Measurements from ENCODE around the gene ZCCHC24.
A peak's percentile ranks its signal among the peaks of the same experiment; 100 is the strongest.

Gene ZCCHC24

DNA sequence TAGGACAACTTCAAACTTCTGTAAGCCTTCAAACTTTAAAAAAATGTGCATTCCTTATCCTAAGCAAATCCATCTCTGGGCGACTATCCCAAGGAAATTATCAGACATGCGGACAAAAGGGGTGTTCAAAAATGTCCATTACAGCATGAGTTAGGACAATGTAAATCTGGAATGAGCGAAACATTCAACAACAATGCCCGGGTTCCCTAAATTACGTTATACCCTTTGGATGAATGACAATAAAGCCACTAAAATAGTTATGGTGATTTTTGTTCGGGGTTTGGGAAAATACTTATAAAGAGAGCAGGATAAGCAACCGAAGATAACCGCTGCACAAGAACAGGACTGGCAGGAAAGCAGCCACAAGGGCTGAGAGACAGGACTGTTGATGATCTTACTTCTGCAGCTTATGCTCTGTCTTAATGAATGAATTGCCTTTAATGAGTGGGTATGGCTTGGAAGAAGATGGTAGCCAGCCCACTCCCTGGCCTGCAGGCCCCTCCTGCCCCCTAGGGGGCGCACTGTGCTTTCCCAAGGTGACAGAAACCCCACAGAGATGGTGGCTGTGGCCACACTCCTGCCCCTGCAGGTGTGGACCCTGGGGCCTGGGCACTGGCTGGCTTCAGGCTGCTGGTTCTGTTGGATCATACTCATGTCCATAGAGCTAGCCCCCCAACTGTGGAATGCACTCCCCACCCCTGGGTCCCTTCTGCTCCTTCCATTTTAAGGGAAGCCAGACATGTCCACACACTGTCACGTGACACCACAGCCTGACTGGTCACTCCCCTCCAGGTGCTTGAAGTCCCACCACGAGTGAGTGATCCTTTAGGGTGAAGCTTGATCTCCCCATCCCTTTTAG, 45.0 kb downstream of the ZCCHC24 start:
- peak in 1 of 2 donors; percentile 29 for DNase-seq (ENCODE audit: low read depth in 1 of 2, low spot score in 1 of 2)

DNA sequence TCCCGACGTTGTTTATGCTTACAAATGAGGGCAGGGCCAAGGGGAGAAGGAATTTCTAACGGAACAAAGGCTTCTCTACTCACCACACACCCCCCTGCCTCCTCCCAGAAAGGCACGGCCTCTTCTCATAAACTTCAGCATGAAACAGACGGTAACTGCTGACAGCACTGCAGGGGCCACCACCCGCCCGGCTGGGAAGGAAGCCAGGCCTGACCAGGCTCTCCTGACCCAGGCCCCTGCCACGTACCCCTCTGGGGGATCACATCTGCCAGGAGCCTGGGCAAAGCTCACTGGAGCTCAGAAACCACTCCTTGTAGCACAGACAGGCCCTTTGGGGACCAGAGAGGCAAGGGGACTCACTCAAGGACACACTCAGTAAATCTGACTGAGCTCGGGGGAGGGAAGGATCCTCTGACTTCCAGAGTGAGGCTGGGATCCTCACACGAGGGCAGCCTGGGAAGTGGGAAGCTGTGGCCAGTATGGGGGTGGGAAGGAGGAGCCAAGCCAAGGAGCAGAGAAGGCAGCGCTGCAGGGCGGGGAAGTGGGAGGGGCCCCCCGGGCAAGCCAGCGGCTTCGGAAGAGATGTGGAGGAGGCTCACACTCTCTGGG, 46.1 kb downstream of the ZCCHC24 start:
- DNase-seq (ENCODE audit: low read depth in 1 of 2, low spot score in 1 of 2), result no peak

DNA sequence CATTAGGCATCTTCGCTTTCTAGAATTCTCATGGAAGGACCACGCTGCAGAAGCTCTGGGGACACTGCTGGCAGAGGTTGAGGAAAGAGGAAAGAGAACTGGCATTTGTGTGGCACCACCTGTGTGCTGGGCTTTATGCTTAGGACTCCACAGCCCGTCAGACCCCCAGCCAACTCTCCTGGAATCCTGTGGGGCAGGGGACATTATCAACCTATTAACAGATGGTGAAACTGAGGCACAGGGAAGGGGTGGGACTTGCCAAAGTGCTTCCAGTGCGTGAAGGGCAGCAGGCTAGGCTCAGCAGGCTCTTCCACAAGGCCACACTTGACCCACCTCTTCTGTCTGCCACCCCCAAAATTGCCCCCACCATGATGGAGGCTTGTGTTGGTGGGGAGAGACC, 46.8 kb downstream of the ZCCHC24 start:
- DNase-seq (ENCODE audit: low read depth in 1 of 2, low spot score in 1 of 2), result no peak

DNA sequence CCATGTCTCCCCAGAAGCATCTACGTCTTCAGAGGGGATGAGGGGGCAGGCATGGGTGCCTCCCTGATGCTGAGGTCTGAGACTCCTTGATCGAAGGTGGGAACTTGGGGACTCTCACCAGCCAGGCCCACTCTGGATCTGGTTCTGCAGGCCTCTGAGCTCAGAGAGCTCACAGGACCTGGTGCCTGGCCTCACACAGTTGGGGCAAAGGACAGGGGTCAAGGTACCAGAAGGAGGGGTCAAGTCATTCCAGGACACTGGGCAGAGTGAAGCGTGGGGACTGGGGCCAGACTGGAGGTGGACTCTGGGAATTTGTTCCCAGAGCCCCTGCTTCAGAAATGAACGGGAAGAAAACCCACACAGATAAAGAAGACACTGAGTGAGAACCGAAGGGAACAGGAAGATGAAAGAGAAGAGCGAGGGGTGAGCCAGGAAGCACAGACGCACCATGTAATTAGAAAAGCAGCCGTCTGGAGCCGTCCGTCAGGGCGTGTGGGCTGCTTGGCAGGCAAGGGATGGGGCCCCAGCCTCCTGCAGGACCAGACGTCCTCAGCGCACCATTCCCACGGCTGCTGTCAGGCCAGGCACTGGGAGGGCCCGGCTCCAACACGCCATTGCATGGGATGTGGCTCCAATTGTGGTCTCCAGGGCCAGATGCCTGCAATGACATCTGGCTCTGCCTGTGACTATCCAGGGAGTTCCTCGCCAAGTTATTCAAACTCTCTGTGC, 47.7 kb downstream of the ZCCHC24 start:
- no peak for DNase-seq (ENCODE audit: low read depth in 1 of 2, low spot score in 1 of 2)

DNA sequence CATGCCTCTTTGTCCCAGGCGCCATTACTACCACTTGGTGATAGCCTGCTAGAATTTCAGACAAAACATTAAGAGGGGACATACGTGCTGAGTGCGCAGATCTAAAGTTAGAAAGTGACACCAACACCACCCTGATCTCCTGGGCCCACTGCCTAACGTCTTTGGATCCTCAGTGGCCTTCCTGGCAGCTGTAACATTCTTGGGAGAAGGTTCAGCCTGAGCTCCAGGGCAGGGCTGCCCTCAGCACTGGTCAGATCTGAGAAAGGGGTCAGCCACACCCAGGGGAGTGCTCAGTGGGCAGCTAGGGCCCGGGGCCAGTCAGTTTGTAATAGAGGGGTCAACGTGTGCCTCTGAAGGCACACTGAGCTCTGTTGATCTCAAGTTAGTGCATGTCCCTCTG, 48.4 kb downstream of the ZCCHC24 start:
- no peak for DNase-seq (ENCODE audit: low read depth in 1 of 2, low spot score in 1 of 2)

DNA sequence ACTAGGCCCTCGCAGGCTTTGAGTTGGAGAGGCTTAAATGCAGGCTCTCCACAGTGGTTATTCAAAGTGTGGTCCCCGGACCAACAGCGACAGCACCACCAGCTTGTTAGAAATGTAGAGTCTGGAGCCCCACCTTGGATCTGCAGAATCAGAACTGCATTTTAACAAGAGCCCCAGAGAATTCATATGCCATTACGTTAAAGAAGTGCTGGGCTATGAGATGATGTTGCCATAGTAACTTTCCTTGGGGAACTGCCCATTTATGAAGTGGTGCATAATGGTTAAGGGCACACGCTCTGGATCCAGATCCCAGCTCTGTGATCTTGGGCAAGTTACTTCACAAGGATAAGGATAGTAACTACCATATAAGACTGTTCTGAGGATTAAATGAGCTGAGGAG, 48.9 kb downstream of the ZCCHC24 start:
- DNase-seq (ENCODE audit: low read depth in 1 of 2, low spot score in 1 of 2), result no peak

DNA sequence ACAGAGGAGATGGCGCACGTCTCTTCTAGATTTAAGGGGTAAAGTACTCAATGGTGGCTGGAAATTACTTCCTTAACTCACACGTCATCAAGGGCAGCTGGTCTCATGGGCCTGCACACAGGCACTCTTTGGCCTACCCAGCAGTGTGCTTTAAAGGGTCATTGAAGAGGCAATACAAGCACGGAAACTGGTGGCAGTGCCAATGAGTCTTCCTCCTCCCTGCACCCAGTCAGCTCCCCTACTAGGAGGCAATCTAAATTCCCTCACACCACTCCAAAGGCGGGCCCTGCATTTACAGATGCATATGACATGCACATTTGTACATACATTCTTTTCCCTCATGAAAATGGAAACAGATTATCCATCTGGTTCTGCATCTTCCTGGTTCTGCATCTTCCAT, 50.8 kb downstream of the ZCCHC24 start:
- DNase-seq (ENCODE audit: low read depth in 1 of 2, low spot score in 1 of 2), result no peak

DNA sequence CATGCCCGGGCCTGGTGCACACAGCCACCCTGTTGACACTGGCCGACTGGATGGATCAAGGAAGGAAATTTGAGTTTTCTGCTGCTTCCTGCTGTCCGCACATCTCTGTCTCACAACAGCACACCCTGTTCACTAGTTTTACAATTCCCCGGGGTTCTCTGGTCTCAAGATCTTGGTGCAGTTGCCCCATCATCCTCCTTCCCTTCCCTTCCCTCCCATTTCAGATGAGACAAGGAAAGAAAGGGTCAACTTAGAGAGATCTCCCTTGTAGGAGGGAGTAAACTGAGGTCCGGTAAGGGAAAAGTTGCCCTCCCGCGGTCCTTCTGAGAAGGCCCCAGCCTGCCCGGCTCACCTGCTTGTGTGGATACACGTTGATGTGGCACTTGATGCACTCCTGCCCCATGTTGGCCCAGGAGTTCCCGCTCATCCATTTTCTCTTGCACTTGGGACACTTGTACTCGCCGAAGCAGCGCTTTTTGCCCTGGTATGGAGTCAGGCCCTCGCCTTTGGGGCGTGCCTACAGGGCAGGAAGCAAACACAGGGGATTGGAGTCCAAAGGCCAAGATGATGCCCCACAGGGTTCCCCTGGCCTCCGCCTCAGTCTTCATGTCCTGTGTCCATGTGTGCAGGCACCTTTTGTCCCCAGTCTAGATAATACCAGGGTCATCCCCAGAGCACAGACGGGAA, 51.4 kb downstream of the ZCCHC24 start:
- no peak for DNase-seq (ENCODE audit: low read depth in 1 of 2, low spot score in 1 of 2)

DNA sequence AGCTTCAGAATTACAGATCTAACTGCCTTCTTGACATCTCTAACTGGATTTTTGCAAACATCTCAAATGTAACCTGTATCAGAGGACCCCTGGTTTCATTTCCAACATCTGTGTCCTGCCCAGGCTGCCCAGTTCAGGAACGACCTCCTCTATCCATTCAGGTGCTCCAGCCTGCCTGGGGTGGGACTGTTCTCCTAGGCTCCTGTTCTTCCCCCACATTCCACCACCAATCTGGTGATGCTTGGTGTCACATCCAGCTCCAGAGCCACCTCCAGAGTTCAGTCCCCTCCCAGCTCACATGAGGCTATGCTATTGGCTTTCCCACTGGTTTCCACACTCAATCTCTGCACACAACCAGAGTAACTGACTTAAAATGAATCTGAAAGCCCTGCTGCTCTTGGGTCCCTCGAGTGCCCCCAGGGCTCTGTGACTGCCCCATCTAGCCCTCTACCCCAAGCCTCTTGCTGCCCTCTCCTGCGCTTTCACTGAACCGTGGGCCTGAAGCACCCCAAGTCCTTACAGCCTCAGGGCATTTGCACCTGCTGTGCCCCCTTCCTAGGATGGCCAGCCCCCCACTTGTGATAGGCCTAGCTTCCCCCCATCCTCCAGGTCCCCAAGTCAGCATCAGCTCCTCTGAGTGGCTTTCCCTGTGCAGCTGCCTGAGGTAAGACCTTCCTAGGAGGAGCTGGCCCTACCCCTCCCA, 52.1 kb downstream of the ZCCHC24 start:
- DNase-seq (ENCODE audit: low read depth in 1 of 2, low spot score in 1 of 2), result no peak

DNA sequence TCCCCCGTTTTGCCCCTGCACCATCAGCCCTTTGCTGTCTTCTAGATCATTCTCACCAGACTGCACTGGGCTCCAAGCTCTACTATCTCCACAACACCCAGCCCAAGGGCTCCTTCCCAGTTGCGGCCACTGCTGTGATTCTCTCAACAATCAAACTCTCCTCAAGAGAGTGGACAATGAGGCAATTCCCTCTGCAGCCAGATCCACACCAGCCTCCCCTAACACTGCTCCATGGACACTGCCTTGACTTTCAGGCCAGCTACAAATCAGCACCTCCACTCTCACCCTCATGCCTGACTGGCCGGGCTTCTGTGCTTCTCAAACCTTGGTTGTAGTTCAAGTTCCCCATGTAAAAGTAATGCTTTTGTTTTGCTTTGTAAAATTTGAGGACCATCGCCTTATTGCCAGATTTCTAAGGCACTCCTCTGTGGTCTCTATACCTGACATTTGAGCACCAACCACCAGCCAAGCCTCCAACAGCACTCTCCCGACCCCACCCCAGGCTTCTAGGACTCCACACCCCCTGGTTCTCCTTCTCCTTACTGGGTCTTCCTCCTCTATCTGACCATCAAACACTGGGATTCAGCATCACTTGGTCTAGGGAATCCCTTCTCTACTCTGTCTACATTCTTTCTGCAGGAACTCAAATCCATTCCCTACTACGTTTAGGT, 52.8 kb downstream of the ZCCHC24 start:
- no peak for DNase-seq (ENCODE audit: low read depth in 1 of 2, low spot score in 1 of 2)

DNA sequence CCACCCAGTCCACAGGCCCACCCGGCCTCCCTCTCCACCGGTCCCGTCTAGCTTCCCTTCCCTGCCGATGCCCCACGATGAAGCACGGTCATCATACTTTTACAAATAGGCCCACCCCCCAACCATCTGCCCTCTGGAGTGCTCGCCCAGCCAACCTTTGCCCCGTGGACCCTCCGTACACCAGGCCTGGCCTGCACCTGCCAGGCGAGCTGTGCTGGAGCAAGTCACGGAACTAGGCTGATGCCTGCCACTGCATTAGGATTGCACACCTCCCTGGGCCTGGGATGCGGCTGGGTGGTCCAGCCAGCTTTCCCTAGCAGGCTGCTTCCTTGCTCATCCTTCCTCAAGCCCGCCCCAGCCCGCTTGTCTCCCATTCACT, 53.4 kb downstream of the ZCCHC24 start:
- no peak for DNase-seq (ENCODE audit: low read depth in 1 of 2, low spot score in 1 of 2)

DNA sequence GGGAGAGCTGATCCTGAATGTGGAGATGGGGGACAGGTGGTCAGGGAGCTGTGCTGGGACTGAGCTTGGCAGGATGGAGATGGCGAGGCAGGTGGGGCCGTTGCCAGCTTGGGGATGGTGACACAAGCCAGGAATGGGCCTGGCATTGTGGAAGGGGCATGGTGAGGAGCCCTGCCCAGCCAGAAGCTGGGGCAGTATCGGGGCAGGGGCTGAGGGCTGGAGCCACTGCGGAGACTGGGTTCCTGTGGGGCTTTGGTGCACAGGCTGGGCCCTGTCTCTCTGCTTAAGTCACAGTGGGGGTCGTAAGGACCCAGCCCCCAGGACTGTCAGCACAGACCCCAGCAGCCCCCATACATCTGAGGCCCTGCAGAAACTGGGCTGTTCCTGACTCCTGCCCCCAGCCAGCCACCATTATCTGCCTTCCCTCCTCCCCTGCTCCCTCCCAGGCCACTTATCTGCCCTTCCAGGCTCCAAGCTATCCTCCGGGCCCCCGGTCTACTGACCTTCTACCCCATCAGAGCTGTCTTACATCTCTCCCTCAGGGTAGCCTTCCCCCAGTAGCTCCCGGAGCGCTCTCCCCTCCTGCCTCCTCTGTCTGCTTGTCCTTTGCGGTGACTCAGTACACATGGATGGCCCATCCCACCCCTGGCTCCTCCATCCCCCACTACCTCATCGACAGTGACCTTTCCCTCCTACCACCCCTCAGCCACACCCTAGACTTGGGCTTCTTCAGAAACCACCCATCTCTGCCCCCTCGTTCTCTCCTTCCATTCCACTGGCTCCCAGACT, 54.0 kb downstream of the ZCCHC24 start:
- DNase-seq (ENCODE audit: low read depth in 1 of 2, low spot score in 1 of 2), result no peak

DNA sequence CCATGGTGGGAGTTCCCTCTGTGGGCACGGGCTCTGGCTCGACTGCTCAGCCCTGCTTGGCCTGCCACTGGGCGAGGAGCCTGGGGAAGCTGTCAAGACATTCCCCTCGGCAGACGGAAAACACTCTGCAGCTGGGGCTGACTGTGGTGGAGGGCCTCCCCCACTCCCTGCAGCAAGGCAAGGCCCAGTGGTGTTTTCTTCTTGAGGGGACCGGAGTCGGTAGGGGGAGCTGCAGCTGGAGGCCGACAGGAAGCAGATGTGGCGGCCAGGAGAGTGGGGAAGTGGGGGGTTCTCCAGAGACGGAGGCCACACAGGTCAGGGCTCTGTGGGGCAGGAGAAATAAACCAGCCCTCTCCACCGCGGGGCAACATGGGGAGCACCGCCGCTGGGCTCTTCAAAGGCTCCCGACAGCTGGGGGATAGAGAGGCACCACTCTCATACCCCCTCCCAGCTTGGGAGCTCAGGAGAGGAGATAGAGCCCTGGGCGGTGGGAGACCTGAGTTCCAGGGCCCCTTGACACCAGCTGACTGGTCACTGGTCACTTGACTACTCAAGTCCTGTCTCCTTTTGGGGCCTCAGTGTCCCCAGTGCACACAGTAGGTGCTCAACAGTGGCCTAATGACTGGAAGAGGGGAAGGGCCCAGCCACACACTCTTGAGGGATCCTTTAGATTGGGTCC, 54.7 kb downstream of the ZCCHC24 start:
- DNase-seq (ENCODE audit: low read depth in 1 of 2, low spot score in 1 of 2), result no peak

DNA sequence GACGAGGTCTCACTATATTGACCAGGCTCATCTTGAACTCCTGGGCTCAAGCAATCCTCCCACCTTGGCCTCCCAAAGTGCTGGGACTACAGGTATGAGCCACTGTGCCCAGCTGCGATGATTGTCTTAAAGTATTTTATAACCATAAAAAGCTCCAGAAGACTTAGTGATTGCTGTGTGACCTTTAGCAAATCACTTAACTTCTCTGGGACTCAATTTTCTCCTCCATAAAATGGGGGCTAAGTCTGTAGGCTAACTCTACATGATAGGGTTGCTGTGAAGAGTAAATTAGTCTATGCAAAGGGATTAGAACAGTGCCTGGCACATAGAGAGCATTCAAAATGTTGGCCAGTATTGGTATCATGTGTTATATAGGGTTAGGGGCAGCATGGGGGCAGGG, 55.4 kb downstream of the ZCCHC24 start:
- no peak for DNase-seq (ENCODE audit: low read depth in 1 of 2, low spot score in 1 of 2)

DNA sequence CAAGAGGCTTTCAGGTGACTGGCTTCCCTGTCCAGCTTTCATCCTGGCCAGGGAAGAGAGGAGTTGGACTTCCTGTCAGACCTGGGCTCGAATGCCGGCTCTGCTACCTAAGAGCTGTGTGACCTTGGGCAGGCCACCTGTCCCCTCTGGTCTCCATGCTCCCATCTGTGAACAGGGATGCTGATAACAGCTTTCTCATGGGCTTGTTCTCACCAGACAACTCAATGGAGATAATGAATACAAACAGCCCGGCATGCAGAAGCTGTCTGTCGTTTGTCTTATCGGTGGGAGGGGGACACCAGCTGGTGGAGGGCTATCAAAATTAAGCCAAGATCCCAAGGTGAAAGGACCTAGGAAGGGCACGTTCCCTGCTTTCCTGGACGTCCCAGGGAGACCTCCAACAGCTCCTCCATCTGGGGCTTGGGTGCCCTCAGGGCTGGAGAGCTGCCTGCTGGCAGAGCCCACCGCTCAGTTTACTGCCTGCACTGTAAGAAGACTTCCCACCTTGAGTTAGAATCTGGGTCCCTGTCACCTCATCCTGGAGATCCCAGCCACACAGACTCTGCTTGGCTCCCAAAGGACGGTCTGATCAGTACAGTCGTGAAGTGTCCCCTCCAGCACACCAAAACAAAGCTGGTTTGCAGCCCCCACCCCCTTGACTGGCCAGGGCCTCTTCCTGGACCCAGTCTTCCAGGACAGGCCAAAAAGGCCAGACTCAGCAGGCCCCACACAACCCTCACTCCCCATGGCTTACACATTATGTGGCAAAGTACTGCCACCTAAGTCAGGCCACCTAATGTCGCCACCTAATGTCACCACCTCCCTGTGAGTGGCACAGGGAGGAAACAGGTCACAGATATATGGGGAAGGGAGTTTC, 57.2 kb downstream of the ZCCHC24 start:
- no peak for DNase-seq (ENCODE audit: low read depth in 1 of 2, low spot score in 1 of 2)

DNA sequence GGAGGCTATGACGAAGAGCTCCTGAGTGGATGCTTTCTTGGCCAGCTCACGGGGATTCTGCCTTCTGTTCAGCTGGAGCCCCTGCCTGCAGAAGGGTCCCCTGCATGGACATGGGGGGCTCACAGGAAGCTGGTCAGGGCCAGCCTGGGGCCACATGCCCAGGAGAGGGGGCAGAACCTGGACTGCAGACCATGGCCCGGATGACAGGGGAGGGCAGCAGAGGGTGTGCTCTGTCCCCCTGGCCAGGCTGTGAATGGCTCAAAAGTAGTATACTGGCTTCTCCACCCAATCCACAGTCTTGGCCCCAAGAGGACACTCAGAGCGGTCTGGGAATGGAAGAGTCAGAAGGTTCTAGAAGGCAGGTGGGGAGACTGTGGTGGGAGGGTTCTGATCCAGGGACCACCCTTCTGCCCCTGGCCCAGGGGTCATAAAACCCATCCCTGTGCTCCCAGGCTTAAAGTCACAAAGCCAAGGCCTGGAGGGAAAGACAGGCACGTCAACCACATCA, 57.9 kb downstream of the ZCCHC24 start:
- no peak for DNase-seq (ENCODE audit: low read depth in 1 of 2, low spot score in 1 of 2)

DNA sequence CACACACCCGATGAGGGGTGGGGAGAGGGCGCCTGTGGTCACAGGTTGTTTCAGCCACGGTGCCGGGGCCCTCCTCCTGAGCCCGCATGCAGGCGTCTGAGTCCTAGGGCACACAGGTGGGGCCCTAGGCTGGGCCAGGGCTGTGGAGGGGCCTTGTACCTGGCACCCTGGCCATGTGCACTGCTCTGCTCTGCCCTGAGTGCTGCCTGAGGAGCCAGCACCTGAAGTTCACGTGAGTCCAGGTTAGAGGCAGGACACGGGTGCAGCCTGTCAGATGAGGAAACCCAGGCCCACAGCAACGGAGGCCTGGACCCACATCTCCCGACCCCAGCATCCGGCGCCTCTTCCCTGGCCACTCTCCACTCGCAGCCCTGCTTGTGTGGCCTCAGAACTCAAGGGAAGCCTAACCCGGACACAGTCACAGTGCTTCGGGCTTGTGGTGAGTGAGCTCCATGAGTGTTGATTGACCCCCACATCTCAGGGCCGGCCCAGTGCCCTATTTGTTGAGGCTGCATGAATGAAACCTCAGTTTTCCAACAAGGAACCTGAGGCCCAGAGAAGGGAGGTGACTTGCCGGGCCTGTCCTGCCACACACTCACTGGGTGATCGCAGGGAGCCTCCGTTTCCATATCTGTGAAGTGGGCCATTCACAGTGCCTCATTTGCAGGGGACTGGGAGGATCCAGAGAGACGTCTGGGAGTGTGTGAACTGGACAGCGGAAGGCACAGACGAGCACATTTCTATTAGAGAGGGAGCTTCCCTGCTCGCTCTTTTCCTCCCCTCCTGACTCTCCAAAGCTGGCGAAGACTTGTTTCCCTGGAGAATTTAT, 58.6 kb downstream of the ZCCHC24 start:
- DNase-seq (ENCODE audit: low read depth in 1 of 2, low spot score in 1 of 2), result no peak
